ENCODE data around the gene LOXL1.
"Not testable (repeated sequence)": the region's sequence is repeated elsewhere in the genome, so short reads cannot be mapped to it uniquely, and the experiment has no call there.

The LOXL1 gene

DNA sequence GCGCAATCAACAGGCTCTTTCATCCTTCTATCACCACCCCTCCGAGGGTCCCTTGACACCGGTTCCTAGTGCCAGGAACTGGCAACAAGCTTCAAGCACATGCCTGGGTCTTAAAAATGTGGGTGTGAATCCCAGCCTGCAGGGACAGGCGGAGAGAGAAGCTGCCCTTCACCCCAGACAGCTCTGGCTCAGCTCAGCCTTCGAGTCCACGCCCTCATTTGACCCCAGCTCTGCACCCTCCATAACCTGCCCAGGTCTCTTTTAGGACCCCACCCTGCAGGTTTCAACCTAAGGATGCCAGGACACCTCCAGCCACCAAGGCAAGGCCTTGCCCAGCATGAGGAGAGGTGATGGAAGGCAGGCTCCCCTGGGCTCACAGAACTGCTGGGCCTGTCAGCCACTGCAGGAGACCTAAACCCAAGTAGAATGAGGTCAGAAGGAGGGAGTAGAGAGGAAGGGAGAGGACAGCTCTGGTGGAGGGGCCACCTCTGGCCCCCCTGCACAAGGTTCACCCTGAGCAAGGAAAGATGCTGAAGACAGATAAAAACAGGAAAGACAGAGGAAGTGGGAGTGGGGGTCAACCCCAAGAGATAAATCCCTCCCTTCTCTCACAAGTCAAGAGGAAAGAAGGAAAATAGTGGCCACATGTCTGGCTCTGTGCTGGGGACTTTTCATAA, 2.6 kb upstream of the LOXL1 start:
- no peak for DNase-seq

DNA sequence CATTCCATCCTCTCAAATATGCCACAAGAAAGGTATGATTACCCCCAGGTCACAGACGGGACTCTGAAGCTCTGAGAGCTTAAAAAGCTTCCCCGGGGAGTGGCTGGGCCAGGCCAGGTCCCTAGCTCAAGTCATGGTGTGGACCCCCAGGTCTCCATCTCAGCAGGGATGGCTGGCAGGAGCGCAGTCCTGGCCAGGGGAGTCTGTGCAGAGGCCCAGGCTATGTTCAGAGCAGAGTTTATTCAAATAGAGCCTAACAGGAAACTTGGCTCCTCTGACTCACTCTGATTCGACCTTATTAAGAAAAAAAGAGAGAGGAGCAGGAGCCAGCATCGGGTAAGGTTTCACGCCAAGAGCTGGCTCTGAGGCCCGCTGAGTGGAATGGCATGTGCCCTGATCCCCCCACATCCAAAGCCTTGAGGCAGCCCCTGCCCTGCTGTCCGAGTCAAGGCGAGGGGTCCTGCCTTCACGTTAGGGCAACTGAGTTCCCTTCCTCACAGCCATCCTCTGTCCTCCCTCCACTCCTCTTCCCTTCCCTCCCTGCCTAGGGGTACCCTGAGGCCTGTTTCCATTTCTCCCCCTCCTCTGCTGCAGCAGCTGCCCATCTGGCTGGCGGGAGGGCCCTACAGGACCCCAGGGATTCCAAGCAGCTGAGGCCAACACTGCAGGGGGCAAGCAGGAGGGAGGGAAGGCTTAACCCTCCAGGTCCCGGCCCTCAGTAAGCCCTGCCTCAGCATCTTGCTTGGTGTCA, 1.9 kb upstream of the LOXL1 start:
- DNase-seq = no peak

DNA sequence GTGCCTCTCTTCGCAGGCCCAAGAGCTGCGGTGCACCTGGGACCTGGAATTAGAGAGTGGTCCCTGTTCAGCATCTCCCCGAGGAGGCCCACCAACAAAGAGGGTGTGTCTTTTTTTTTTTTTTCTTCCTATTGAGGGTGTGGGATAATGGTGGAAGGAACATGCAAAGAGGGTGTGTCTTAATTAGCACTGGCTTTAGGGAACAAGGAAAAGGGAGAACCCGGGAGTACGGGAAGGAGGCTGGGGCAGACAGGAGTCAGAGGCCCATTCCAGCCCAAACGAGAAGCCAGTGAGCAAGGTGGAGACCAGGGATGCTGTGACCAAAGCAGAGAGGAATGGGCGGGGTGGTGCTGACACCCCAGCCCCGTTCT, 429 bp upstream of the LOXL1 start:
- no peak for DNase-seq

DNA sequence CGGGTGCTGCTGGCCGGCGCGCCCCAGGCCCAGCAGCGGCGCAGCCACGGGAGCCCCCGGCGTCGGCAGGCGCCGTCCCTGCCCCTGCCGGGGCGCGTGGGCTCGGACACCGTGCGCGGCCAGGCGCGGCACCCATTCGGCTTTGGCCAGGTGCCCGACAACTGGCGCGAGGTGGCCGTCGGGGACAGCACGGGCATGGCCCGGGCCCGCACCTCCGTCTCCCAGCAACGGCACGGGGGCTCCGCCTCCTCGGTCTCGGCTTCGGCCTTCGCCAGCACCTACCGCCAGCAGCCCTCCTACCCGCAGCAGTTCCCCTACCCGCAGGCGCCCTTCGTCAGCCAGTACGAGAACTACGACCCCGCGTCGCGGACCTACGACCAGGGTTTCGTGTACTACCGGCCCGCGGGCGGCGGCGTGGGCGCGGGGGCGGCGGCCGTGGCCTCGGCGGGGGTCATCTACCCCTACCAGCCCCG, 777 bp downstream of the LOXL1 start:
- no peak for DNase-seq

DNA sequence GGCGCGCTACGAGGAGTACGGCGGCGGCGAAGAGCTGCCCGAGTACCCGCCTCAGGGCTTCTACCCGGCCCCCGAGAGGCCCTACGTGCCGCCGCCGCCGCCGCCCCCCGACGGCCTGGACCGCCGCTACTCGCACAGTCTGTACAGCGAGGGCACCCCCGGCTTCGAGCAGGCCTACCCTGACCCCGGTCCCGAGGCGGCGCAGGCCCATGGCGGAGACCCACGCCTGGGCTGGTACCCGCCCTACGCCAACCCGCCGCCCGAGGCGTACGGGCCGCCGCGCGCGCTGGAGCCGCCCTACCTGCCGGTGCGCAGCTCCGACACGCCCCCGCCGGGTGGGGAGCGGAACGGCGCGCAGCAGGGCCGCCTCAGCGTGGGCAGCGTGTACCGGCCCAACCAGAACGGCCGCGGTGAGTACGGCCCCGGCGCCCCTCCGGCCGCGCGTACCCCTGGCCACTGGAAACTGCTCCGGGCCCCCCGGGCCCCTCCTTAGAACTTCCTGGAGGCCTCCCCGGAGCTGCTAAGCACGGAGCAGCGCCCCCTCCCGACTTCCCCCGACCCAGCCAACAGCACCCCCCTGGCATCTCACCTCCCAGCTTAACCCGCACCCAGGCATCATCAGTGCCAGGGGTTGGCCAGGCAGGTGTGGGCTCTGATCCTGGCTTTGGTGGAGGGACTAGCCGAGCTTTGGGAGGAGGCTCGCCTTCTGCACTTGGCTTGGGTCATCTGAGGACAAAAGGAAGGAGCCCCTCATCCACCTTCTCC, 1.4 kb downstream of the LOXL1 start:
- DNase-seq = no peak

DNA sequence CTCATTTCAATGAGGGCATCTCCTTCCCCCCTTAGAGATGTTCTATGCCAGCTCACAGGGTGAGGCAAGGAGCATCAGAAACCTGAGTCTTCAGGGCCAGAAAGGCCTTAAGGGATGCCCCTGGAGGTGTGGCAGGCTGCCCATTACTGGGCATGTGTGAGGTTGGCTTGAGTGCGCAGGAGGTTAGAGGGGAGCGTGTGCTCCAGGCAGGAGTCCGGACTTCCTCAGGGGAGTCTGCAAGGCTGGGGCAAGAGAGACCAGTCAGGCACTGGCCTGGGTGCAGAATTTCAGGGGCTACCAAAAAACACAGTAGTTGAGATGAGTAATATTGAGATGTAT, 1.9 kb downstream of the LOXL1 start:
- DNase-seq = no peak

DNA sequence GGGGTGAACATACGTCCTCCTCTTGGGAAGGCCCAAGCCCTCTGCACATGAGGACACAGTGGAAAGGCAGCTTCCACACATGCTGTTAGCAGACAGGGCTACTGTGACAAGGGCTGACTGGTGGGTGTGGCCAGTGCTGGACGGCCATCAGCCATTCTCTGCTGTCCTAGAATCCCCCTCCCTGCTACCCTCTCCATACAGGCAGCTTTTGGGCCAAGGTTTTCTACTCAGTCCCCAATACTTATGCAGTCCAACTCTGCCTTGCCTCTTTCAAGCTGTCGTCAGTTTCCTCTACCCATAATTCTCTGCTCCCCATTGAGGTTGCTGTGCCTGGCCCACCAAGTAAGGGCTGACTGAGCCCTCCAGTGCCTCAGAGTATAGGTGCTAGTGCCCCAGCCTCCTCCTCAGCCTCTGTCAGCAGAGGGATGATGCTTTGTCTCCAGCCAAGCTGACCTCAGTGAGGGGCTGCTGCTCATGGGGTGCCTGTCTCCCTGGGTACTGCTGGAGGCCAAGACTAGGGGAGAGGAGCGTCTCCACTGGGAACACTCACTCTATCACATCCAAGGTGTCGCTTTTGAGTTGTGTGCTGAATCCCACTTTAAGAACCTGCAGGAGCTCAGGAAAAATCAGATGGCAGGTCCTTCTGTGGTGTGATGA, 2.8 kb downstream of the LOXL1 start:
- DNase-seq = no peak

DNA sequence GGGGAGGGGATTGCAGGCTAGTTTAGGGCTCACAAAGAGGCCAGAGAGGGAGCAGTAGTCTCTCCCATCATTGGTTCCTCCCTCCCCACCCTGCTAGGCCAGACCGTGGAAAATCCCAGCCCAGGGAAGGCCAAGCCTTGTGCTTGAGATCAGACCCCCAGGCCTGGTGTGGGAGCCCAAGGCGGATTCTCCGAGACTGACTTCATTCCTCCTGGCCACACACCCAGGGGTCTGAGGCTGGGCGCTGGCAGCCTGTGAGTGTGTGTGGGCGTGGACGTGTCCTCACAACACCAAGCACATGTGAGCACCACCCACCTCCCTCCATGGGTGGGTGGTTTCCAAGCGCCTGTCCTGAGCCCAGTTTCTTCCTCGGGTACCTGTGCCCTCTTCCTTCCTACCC, 4.1 kb downstream of the LOXL1 start:
- no peak for DNase-seq

DNA sequence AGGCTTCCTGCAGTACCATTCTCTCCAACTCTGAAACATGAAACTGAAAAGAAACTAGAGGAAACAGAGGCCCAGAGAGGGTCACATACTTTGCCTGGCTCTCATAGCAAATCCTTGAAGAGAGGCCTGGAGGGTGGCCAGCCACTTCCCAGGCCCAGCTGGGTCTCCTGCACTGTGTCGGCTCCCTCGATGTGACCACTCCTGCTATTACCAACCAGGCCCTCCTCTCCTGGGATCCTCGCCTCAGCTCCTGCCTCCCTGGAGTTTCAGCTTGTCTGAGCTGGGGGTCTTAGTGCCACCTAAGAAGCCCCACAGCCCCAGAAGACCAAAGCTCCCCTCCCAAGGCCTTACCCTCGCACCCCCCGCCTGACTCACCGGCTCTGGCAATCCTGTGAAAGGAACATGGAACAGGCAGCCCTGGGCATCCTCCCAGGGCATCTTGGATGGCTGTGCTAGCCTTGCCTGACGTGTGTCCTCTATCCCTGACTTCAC, 4.6 kb downstream of the LOXL1 start:
- DNase-seq = no peak

DNA sequence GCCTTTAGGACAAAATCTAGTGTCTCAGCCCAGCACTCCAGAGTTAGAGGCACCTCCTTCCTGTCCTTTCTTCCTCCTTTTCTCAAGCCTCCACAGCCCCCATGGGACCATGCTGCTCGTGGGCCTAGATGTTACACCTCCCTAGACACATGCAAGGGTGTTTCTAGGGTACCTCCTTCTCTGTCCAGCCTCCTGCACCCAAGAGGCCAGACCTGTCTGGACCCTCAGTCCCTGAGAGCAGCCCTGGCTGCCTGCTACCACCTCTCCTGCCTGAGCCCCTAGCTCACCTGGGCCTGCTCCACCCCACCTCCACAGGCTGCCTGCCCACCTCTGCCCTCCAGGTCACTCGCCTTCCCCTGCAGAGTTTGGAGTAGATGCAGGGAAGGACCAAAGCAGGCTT, 5.2 kb downstream of the LOXL1 start:
- no peak for DNase-seq

DNA sequence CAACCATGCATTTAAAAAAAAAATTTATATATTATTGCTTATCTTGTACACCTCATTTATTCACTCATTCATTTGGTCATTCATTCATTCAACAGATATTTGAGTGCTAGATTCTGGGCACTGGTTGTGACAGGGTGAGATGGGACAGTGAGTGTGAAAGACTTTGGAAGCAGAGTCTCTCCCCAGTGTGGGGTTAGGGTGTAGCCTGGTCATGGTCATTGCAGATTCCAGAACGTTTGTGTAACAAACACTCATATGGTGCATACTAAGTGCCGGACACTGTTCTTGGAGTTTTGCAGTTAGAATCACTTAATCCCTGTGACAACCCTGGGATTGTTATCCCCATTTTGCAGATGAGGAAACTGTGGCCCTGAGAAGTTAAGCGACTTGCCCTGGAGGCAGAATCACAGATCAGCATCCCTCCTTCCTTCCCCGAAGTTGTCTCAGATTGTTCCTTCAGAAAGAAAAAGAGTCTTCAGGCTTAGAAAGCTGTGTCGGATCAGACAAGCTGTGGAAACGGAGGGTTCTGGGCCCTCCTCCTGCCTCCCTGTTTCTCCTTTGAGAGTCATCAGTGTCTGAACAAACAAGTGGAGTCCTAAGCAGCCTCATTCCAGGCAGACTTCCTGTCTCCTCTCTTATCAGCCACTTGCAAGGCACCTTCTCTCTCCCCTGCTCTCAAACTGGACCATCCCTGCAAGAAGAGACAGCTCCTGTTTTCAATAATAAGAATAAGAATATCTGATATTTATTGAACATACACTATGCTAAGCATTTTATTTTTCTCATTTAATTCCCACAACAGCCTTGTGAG, 6.3 kb downstream of the LOXL1 start:
- DNase-seq = no peak

DNA sequence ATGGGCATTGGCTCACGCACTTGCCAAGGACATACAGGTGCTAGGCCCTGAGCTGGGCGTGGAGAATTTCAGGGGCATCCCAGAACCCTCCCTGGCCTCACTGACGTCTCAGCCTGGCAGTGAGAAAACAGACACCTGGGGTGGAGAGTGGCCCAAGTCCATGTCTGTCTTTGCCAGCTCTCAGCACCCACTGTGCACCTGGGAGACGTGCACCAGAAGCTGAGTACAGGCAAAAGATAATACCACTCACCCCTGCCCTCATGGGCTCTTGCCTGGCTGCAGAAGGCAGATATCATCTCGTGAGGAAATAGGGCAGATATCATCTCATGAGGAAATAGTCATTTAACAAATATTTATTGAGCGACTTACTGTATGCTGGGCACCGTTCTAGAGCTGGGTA, 8.0 kb downstream of the LOXL1 start:
- DNase-seq = no peak

DNA sequence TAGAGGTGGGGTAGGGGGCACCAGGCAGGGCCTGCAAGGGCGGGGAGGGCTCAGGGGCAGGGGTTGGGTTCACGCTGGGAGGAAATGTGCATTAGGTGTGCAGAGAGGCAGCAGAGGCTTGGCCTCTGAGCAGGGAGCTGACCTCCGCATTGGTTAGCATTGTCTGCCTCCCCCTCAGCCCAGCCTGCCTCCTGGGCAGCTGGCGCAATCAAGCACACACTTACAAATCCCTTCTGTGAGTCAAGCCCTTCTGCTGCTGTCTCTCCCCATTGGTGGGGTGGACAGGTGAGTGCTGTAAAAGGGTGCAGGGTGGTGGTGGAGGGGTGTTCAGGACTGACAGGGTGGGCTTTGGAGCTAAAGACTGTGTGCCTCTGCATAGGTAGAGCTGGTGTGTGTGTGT, 9.3 kb downstream of the LOXL1 start:
- DNase-seq = no peak

DNA sequence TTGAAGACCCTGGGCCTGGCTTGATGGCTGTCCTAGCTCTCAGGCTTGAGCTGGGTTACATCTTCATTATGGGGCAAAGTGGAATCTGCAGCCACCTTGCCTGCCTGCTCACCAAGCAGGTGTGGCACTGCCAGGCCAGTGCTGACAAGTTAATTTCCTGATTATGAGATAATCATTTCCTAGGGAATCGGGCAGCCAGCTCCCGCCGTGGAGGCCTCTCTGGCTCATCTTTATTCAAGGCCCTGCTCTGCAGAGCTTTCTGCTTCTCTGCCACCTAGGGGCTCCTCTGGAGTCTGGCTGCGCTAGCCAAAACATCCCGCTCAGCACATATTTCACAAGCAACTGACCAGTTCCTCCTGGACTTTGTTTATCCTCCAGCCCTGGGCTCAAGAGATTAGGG, 9.9 kb downstream of the LOXL1 start:
- DNase-seq = no peak

DNA sequence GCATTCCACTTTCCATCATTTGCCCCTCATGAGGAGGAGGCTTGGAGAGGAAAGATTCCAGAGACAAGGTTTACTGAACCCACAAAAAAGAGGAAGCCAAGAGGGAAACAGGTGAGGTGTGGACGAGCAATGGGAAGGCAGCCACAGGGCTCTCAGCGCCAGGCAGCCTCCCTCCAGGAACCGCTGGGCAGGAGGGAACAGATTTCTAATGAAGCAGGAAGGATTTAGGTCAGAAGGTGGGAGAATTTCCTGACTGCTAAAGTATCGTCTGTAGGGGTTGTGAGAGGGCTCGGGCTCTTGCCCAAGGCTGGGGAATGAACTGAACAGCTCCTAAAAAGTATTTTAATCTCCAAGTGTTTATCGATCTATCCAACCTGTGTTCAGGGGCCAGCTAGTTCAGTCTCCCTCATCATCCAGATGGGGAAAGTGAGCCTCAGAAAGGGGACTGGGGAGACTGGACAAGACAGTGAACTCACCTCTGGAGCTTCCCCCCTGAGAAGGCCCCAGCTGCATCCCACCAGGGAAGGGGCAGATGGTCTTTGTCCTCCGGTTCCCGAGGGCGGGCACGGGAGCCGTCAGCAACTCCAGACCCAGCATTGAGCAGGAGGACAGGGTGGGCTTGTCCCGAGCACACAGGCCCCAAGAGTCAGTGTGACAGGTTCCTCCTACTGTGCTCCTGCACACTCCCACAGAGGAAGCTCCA, 10.5 kb downstream of the LOXL1 start:
- no peak for DNase-seq

DNA sequence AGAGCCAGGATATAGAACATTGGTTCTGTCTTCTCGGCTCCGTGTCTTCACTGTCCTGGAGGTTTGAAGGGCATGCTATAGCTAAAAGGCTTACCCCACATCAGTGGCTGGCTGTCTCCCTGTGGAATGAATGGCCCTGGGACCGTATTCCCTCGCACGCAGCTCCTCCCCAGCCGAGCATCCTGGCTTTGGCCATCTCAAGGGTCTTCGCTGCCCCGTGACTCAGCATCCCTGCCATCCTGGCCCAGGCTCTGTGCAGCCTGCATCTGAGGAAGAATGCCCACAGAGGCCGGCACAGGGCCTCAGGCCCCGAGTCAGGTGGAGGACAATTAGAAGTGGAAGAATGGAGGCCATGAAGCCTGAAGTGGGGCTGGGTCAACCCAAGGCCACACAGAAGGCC, 11.0 kb downstream of the LOXL1 start:
- no peak for DNase-seq

DNA sequence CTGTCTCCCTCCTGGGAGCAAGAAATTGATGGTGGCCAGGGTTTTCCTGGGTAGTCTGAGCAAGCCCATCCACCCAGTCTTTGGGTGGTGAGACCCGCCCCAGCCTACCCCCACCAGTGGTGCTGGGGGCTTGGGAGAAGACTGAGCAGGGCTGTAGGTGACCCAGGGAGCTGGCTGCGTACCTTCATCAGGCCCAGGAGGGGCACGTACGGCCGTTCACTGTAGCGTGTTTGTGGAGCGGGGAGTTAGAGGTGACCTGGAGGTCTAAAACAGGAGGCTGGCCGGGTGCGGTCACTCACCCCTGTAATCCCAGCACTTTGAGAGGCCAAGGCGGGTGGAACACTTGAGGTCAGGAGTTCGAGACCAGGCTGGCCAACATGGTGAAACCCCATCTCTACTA, 11.5 kb downstream of the LOXL1 start:
- no peak for DNase-seq

DNA sequence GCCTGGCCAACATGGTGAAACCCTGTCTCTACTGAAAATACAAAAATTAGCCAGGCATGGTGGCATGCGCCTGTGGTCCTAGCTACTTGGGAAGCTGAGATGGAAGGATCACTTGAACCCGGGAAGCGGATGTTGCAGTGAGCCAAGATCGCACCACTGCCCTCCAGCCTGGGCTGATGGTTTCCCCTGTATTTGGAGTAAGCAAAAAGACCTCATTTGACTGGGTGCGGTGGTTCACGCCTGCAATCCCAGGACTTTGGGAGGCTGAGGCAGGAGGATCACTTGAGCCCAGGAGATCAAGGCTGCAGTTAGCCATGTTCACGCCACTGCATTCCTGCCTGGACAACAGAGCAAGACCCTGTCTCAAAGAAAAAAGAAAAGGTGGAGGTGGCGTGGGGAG, 12.3 kb downstream of the LOXL1 start:
- DNase-seq = not testable (repeated sequence)

DNA sequence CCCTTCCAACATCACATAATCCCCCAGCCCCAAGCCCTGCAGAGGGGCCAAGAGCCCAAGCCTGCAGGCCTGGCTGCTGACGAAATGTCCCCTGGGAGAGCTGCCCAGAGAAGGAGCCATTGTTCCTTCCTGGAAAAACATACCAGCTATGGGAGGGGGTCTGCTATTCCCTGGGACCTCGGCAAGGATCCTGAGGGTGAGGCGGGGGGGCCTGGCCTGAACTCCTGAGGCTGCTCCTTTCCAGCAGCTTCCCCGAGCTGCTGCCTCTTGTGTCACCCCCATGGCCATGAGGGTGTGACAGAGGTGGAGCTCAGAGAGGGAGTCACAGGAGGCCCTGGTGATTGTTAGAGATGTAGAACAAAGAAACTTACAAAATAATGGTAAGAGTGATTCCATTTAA, 12.9 kb downstream of the LOXL1 start:
- no peak for DNase-seq

DNA sequence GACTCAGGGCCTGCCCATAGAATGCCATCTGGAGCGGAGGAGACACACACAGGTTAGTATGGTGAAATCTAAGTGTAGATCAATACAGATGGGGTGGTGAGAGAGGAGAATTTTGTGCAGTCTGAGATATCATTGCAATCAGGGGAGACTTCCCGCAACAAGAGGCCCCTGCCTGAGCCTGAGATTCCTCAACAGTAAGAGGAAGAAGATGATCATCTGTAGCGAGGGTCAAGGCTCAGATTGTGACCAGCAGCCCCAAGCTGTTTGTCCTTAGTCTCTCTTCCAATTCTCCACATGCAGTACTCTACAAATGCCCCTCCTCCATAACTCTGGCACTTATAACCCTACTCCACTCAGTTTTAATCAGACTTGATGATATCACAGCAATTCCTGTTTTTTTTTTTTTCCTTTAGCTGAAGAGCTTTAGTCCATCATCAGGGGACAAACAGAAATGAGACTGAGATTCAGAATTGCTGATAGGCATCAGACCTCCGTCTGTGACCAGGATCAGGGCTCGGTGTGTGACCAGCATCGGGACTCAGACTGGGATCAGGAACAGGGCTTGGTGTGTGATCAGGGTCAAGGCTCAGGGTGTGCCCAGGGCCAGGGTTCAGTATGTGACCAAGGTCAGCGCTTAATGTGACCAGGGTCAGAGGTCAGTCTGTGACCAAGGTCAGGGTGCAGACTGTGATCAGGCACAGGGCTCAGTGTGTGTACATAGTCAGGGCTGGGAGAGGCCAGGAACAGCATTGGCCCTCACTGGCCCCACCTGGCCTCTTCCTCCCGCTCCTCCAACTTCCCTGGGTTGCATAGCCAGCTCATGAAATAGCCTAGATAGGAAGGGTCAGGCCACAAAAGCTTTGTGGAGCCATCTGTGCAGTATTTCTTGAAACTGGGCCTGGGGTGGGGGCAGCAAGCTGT, 14.1 kb downstream of the LOXL1 start:
- no peak for DNase-seq

DNA sequence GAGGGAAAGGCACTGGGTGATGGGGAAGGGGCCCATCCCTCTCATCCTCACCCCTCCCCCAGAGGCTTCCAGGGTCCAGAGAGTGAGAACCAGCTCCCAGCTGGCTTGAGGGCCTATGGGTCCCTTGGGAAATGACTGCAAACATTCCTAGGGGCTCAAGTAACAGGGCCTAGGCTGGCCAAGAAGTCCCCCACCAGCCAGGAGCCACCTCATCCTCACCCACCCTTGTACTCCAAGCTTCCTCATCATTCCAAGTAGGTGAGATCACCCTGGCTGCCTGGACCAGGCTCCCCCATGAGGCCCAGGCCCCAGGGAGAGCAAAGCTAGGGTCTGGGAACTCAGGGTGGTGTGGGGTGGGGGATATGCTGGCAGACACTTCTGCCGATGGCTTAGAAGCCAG, 14.8 kb downstream of the LOXL1 start:
- no peak for DNase-seq

Data from NCI-H2081 treated with DMSO at 0.1 percent for 48 hours (cell line).